ENCODE results near the gene GALNT11. TPM values are rescaled to one million over a fixed set of nuclear protein-coding genes. Genes with fewer than 3 reads are reported as not detected.

The GALNT11 gene
- total and polyA plus RNA-seq, 4 donors, result 12.0 to 21.8 (median 13.8) TPM

DNA sequence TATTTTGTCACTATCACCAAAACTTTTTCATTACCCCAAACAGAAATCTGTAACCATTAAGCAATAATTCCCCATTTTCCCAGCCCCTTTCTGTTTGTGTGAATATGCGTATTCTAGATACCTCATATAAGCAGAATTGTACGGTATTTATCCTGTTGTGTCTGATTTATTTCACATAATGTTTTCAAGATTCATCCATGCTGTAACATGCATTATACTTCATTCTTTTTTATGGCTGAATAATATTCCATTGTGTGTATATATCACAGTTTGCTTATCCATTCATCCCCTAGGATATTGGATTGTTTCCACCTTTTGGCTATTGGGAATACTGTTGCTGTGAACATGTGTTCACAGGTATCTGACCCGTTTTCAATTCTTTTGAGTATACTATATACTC is 26.5 kb downstream of the GALNT11 start:
- H3K9me3 ChIP-seq (ENCODE audit: control insufficient read depth in 4 of 4, low read length in 3 of 4), result no peaks in the 10 kb centered on the region
- H3K36me3 ChIP-seq (ENCODE audit: control insufficient read depth in 4 of 4, insufficient read depth in 3 of 4, low read depth in 1 of 4, low read length in 3 of 4), result no peaks in the 10 kb centered on the region
- H3K27ac ChIP-seq (ENCODE audit: low read depth in 1 of 2, low read length in 2 of 2), result no peak overlapping the region
- no peak overlapping the region for H3K9ac ChIP-seq (ENCODE audit: low read depth in 1 of 2, low read length in 2 of 2)
- no peak overlapping the region for H3K4me3 ChIP-seq (ENCODE audit: low read depth in 1 of 3, low read length in 3 of 3)
- no peaks in the 10 kb centered on the region for H3K27me3 ChIP-seq (ENCODE audit: control insufficient read depth in 4 of 4, insufficient read depth in 4 of 4, low read length in 3 of 4)
- no peaks in the 10 kb centered on the region for H3K4me1 ChIP-seq (ENCODE audit: control insufficient read depth in 4 of 4, insufficient read depth in 4 of 4, low read length in 3 of 4)
- 97% methylated on average over 3 of the region's 3 CpGs for WGBS
- no peak for DNase-seq (ENCODE audit: low spot score)
- no peak for TF ChIP-seq HNF4A (conservative IDR thresholded peaks at IDR 0.05)

DNA sequence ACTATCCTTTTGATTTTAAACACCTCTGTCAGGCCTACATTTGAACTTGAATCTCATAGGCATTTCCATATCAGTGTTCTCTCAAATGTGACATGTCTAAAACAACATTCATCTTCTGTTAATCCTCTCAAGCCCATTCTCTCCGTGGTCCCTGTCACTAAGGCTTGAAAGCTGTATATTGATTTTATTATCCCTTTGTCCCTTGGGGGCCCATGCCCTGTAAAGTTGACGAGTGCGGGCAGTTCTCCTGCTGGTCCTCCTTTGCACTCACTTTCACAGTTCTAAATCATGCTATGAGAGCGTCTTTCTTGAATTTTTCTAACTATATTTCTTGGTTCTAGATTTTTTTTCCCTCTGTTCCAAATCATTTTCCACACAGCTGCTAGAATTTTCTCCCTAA is 27.3 kb downstream of the GALNT11 start:
- H3K9me3 ChIP-seq (ENCODE audit: control insufficient read depth in 4 of 4, low read length in 3 of 4), result no peaks in the 10 kb centered on the region
- 86% methylated on average over 4 of the region's 4 CpGs for WGBS
- DNase-seq (ENCODE audit: low spot score), result no peak
- no peak overlapping the region for H3K4me3 ChIP-seq (ENCODE audit: low read depth in 1 of 3, low read length in 3 of 3)
- H3K4me1 ChIP-seq (ENCODE audit: control insufficient read depth in 4 of 4, insufficient read depth in 4 of 4, low read length in 3 of 4), result no peaks in the 10 kb centered on the region
- no peak overlapping the region for H3K27ac ChIP-seq (ENCODE audit: low read depth in 1 of 2, low read length in 2 of 2)
- no peak overlapping the region for H3K9ac ChIP-seq (ENCODE audit: low read depth in 1 of 2, low read length in 2 of 2)
- no peaks in the 10 kb centered on the region for H3K27me3 ChIP-seq (ENCODE audit: control insufficient read depth in 4 of 4, insufficient read depth in 4 of 4, low read length in 3 of 4)
- no peaks in the 10 kb centered on the region for H3K36me3 ChIP-seq (ENCODE audit: control insufficient read depth in 4 of 4, insufficient read depth in 3 of 4, low read depth in 1 of 4, low read length in 3 of 4)
- no peak for TF ChIP-seq YY1 (IDR thresholded peaks at IDR 0.05)
- TF ChIP-seq, protein P1, sequence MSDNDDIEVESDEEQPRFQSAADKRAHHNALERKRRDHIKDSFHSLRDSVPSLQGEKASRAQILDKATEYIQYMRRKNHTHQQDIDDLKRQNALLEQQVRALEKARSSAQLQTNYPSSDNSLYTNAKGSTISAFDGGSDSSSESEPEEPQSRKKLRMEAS (IDR thresholded peaks at IDR 0.05), result no peak
- TF ChIP-seq EGR1 (IDR thresholded peaks at IDR 0.05; ENCODE audit: low read depth in 2 of 2), result no peak
- no peak for TF ChIP-seq GABPA (IDR thresholded peaks at IDR 0.05 in 1 of 2, conservative IDR thresholded peaks at IDR 0.05 in 1 of 2)
- TF ChIP-seq RXRA (IDR thresholded peaks at IDR 0.05), result no peak
- TF ChIP-seq, protein P2, sequence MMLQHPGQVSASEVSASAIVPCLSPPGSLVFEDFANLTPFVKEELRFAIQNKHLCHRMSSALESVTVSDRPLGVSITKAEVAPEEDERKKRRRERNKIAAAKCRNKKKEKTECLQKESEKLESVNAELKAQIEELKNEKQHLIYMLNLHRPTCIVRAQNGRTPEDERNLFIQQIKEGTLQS (IDR thresholded peaks at IDR 0.05), result no peak
- TF ChIP-seq, protein P3, sequence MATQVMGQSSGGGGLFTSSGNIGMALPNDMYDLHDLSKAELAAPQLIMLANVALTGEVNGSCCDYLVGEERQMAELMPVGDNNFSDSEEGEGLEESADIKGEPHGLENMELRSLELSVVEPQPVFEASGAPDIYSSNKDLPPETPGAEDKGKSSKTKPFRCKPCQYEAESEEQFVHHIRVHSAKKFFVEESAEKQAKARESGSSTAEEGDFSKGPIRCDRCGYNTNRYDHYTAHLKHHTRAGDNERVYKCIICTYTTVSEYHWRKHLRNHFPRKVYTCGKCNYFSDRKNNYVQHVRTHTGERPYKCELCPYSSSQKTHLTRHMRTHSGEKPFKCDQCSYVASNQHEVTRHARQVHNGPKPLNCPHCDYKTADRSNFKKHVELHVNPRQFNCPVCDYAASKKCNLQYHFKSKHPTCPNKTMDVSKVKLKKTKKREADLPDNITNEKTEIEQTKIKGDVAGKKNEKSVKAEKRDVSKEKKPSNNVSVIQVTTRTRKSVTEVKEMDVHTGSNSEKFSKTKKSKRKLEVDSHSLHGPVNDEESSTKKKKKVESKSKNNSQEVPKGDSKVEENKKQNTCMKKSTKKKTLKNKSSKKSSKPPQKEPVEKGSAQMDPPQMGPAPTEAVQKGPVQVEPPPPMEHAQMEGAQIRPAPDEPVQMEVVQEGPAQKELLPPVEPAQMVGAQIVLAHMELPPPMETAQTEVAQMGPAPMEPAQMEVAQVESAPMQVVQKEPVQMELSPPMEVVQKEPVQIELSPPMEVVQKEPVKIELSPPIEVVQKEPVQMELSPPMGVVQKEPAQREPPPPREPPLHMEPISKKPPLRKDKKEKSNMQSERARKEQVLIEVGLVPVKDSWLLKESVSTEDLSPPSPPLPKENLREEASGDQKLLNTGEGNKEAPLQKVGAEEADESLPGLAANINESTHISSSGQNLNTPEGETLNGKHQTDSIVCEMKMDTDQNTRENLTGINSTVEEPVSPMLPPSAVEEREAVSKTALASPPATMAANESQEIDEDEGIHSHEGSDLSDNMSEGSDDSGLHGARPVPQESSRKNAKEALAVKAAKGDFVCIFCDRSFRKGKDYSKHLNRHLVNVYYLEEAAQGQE (IDR thresholded peaks at IDR 0.05), result no peak
- no peak for TF ChIP-seq HNF4A (conservative IDR thresholded peaks at IDR 0.05)
- TF ChIP-seq, protein P4, sequence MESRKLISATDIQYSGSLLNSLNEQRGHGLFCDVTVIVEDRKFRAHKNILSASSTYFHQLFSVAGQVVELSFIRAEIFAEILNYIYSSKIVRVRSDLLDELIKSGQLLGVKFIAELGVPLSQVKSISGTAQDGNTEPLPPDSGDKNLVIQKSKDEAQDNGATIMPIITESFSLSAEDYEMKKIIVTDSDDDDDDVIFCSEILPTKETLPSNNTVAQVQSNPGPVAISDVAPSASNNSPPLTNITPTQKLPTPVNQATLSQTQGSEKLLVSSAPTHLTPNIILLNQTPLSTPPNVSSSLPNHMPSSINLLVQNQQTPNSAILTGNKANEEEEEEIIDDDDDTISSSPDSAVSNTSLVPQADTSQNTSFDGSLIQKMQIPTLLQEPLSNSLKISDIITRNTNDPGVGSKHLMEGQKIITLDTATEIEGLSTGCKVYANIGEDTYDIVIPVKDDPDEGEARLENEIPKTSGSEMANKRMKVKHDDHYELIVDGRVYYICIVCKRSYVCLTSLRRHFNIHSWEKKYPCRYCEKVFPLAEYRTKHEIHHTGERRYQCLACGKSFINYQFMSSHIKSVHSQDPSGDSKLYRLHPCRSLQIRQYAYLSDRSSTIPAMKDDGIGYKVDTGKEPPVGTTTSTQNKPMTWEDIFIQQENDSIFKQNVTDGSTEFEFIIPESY (IDR thresholded peaks at IDR 0.05), result no peak
- no peak for TF ChIP-seq HNF4G (IDR thresholded peaks at IDR 0.05)
- no peak for TF ChIP-seq FOXA2 (IDR thresholded peaks at IDR 0.05)
- TF ChIP-seq FOXA1 (IDR thresholded peaks at IDR 0.05), result no peak
- no peak for TF ChIP-seq SP1 (IDR thresholded peaks at IDR 0.05)
- no peak for TF ChIP-seq JUND (IDR thresholded peaks at IDR 0.05)
- TF ChIP-seq RAD21 (IDR thresholded peaks at IDR 0.05), result no peak
- no peak for TF ChIP-seq NR2F2 (IDR thresholded peaks at IDR 0.05)
